GM21515 (cell line): ENCODE measurements around the gene CCDC182.

Experiments
- ATAC-seq: cut with Tn5 transposase; IDR thresholded peaks from one replicate; pipeline ENCODE4 v1.9.1; 2021; ENCODE audit not compliant: unreplicated experiment

Gene CCDC182

DNA sequence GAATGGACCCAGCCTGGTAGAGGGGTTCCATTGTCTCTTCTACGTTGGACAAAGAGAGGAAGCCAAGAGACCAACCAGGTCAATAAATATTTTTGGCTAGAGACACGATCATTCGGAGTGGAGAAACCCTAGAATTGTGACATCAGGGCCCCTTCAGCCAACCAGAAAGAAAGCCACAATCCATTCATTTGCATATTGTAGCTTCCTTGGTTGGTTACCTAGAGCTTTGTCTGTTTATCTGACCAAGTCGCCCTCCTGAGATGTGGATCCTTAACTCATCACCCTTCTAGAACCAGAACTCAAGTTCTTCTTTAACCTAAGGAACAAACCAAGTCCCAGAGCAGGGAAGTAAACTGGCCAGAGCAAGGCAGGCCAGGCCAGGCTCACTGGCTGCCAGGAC is at the start of gene CCDC182:
Gene CCDC182 (minus strand): TSS at position 58 of the 400 bp plus-strand sequence. CDS start 27 bp downstream, at position 31.
- ATAC-seq = no peak

DNA sequence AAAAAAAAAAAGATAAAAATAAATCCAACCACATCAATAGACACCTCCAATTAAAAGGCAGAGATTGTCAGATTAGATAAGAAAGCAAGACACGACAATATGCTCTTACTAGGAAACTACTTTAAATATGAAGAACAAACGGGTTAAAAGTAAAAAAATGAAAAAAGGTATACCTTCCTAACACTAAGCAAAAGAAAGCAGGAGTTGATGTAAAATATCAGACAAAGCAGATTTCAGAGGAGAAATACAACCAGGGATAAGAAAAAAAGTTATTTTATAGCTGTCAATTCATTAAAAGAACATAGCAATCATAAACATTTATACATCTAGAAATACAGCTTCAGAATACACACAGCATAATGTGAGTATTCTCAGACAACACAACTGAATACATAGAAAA is 49.7 kb upstream of the CCDC182 start:
- no peak for ATAC-seq

DNA sequence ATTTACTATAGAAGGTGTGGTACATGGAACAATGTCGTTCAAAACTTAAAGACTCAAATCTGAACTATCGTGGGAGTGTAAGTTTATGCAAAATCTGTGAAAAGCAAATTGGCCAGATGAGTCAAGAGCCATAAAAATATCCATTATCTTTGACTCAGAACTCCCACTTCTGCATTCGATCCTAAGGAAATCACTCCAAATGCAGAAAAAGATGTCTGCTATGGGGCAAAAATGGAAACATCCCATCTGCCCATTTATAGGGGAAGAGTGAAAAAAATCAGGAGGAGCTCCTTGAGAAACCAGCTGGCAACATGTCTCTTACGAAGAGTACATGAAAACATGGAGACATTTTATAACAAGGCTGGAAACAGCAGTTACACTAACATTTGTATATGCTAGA is 43.6 kb upstream of the CCDC182 start:
- no peak for ATAC-seq

DNA sequence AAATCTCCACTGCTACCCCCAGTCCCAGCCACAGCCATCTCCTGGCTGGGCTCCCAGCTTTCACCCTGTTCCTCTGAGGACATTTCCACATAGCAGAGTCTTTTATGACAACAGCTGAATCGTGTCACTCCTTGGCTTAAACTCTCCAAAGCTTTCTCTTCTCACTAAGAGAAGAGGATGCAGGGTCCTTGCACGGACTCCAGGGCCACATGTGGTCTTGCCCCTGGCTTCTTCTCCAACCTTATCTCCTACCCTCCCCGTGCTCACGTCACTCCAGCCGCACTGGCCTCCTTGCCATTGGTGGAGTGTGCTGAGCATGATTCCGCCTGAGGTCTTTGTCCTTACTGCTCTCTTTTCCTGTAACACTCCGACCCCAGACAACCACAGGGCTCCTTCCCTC is 39.9 kb upstream of the CCDC182 start:
- no peak for ATAC-seq

DNA sequence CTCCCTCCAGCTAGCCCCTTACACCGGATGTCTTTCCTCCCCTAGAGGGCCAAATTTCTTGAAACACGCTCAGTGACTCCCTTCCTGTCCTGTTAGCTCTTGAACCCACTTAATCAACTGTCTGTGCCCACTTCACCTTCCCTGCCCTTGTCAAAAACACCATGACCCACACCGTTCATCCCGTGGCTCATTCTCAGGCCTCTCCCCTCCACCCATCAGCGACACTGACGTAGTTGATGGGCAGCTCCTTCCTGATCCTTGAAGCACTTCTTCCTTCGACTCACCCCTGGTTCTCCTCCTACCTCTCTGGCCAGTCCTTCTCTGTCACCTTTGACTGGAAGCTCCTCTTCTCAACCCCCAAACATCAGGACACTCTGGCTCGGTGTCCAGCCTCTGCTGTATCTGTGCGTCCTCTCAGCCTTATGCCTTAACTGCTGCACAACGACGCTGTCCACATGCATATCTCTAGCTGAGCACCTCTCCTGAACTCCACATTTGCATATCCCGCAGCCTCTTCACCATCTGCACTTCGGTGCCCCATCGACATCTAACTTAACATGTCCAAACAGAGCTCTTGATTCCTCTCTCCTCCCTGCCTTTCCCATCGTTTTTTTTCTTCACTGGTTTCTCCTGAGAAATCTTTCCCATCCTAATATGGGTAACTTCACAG is 39.3 kb upstream of the CCDC182 start:
- no peak for ATAC-seq

DNA sequence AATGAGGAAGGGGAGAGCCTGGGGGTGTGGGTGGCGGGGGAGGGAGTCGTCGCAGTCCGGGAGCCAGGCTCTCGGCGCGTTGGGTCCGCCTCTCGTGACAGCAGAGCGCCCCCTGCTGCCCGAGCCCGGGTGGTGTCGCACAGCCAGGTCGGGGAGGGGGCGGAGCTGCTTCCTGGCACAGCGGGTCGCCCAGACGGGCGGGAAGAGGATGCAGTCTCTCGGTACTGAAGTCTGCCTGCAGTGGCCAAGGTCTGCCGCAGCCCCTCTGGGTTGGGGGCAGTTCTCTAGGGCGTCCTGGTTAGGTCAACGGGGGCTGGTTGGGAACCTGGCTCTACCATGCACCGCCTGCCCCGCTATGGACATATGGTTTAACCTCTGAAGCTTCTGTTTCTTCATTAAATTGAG is 38.2 kb upstream of the CCDC182 start:
- no peak for ATAC-seq

DNA sequence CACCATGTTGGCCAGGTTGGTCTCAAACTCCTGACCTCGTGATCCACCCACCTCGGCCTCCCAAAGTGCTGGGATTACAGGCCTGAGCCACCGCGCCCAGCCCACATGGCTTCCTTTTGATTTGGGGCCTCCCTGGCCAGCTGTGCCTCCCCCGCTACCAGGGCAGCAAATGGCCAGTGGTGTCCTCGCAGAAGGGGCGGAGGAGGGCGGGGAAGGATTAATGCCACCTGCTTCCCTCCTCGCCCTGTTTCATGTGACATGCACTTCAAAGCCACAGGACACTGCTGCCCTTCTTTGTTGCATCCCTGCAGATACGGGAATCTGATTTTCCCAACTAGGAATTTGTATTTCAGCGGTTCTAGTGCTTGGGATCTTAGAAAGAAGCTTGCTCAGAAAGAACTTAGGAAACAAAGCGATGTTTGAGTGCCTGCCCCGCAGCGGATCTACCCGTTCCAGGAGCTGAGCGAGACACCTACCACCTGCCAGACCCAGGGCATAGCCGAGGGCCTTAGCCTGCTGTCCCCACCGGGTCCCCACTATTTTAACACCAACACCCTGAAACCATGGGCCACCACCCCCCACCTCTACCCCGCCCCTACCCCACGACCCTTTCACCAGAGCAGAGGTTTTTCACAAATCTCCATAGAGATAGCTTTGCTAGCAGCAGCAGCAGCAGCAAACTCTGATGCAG is 37.7 kb upstream of the CCDC182 start:
- ATAC-seq = no peak

DNA sequence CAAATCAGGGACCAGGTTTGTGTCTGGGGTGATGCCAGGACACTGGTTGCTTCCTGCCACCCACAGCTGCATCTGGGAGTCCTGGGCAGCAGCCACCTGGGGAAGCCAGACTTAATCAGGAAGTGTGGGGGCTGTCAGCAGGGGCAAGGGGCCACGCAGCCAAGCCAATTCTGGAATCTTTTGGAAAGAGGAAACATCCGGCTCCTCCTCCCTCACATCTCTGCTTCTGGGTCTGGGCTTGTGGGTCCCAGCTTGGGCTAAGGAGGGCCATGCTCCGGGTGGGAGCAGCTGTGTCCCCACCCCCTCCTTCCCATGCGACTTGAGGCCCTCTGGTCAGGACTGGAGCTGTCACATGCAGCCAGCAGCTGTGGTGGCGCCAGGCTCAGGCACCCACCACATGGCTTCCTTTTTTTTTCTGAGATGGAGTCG is 37.0 kb upstream of the CCDC182 start:
- ATAC-seq = no peak

DNA sequence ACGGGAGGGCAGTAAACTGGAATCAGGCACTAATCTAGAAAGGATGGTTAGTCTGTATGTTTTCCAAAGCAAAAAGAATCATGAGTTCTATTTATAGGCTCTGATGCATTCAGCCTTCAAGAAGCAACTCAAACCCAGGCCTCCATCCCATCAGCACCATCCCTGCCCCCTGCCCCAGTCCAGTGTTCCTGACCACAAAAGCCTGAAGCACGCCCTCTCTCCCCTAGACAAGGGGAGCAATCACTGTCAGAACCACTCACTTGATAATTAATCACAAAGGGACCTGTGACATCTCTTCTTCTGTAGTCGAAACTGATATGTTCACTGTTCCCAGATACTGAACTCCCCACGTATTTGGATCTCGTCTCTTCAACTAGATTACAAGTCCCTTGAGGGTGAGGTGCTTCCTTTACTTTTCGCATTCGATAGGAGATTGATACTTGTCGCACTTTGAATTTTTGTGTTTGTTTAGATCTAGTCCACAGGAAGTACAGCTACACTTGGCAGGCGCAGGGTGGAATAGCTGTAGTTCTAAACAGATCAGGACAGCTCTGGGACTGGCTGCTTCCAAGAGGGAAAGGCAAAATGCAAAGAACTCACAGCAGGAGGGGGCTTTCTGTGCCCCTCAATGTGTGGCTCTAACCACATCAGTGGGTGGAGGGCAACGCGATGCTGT is 36.4 kb upstream of the CCDC182 start:
- ATAC-seq = no peak

DNA sequence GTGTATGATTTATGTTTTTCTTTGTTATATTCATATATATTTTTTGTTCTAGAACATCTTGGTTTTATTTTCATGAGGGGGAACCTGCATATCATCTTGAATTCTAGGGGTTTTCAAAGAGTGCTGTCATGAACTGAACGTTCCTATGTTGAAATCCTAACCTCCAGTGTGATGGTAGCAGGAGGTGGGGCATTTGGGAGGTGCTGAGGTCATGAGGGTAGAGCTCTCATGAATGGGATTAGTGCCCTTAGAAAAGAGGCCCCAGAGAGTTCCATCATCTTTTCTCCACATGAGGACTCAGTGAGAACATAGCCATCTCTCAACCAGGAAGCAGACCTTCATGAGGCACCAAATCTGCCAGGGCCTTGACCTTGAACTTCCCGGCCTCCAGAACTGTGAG is 34.6 kb upstream of the CCDC182 start:
- no peak for ATAC-seq

DNA sequence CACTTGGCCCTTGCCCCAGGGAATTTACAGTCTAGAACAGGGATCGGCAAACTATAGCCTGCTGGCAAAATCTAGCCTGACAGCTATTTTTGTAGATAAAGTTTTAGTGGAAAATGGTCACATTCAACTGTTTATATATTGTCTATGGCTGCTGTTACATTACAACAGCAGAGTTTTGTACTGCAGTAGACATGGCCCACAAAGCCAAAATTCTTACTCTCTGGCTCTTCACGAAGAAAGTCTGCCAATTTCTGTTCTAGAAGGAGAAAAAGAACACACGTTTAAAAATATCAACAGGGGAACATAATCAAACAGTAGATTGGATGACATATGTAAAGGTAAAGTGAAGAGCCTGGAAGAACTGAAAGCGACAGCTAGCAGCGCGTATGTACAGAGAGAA is 33.2 kb upstream of the CCDC182 start:
- no peak for ATAC-seq

DNA sequence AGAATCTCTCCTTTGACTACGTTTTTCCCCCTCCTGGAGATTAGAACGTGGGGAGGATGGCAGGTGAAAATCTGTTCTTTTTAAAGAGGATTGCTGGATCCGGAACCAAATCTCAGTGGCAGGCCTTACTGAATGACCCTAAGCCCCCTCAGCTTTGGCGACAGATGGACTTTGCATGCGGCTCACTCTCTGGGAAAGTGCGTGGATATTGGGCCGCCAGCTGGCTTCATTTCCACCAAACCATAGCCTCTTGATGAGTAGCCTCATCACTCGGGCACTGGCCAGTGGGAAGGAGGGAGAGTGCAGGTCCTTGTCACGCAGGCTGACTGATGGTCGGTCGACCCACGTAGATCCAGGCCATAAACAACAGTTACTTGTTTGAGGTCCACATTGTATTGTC is 31.3 kb upstream of the CCDC182 start:
- no peak for ATAC-seq

DNA sequence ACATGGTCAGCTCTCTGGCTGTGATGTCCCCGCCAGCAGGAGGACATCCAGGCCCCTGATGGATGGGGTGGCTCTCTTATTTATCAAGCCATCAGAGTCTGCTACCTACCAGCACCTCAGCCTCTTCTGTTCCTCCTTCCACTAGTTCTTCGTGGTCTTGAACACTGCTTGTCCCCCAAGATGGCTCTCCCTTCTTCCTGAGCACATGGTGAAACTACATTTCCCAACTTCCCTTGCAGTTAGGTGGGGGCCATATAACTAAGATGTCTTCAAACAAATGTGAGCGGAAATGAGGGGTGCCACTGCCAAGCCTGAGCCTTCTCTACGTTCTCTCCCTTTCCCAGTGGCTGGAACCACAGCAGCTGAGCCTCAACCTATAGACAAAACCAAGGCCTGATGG is 29.8 kb upstream of the CCDC182 start:
- no peak for ATAC-seq

DNA sequence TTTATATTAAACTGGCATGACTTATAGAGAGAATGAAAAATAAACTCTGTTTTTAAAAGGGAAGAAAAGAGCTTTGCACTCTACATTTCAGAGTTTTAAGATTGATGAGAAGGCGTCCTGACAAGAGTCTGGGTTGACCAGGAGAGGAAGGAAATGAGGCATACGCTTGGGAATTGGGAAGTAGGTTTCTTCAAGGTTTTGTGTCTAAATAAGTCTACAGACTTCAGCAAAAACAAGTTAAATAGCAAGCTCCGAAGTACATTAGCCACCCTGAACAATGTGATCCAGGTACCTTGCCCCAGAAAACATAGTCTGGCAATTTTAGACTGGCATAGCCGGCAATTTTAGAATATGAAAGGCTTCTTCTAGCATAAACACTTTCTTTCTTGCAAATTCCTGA is 28.5 kb upstream of the CCDC182 start:
- no peak for ATAC-seq

DNA sequence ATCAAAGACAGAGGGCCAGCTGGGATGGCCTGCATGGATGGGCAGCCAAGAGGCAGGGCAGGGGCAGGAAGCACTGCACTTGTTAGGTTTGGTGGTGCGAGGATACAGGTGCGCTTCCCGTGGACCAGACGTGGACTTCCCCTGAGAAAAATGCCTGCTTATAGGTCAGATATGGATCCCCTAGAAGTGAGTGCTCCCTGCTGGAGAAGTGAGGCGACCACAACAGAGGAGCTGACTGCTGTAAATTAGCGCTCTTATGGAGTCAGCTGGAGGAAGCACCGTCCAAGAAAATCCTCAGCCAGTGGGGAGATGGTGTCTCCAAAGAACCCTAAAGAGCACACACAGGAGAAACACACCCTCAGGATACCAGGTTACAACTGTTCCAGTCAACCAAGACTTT is 27.7 kb upstream of the CCDC182 start:
- no peak for ATAC-seq

DNA sequence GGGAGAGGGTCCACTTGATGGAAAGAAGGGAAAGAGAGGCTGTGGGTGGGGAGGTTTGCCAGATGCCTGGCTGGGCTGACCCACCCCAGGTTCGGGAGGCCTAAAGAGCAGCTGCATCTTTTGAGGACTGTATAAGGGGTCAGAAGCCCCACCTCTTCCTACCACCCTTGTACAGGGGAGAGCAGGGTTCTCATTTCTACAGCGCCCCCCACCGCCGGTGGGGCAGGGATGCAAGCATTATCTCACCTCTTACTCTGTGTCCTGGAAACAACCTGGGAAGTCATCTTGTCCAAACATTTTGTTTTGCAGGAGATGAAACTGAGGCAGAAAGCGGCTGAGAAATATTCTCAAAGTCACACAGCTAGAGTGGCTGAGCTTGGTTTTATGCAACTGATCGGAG is 22.5 kb upstream of the CCDC182 start:
- ATAC-seq = no peak

DNA sequence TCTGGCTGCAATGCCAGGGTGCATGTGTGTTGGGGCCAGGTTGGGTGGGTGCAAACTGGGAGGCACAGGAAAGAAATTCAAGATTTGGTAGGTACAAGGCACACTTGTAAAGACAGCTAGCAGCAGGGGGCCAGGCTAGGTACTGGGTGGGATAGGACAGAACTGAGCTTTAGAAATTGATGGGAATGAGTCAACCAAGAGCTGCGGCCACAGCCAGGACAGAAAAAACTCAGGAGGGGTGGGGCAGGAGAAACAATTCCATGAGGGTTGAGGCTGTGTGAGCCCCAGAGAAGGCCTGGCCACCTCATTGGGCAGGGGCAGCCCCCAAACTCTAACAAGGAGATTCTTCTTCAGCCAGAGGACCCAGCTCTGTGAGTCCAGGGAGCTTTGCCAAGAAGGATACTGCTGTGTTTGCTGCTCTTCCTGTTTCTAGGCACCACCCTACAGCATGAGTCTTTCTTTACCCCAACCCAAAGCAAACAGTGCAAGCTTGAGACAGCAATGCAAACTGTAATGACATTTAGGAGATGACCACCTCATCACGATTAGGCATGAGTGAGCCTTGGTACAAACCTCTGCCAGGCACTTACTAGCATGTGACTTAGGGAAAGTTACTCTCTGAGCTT is 21.3 kb upstream of the CCDC182 start:
- ATAC-seq = no peak

DNA sequence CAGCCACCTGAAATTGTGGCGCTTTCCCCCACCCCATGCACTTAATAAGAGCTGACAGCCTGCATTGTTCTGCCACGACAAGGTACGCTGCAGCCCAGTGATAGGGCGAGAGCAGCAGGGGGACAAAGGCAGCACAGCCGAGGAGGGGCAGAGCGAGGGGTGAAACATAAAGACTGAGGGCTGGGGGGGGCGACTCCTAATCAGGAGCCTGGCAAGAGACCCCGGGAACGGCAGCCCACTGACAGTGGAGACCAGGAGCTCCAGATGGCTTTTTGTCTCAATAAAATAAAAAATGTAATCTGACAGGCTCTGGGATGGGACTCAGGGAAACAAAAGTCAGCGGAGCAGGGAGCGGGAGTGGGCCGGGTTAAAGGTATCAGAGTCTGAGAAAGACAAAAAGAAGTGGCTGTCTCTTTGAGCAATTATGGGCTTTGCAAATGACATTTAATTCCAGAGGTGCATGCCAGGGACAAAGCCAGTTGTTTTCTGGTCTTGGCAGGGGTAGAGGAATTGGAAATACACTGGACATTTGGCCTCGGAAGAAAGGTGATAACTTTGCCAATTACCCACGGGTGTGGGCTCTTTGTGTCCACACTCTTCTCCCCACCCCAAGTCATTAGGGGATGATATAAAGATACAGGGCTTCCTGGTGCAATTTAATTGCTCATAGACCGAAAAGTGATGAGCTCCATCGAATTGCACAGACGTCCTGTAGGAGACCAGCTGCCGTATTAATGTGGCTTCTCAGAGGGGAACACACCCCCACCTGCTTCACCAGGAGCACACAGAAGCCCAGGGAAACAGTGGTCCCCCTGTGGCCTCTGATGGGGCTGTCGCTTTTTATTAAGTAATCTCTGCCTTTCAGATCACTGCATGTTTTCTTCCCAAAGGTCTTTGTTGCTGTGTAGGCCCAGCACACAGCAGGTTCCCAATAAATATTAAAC is 17.6 kb upstream of the CCDC182 start:
- no peak for ATAC-seq

DNA sequence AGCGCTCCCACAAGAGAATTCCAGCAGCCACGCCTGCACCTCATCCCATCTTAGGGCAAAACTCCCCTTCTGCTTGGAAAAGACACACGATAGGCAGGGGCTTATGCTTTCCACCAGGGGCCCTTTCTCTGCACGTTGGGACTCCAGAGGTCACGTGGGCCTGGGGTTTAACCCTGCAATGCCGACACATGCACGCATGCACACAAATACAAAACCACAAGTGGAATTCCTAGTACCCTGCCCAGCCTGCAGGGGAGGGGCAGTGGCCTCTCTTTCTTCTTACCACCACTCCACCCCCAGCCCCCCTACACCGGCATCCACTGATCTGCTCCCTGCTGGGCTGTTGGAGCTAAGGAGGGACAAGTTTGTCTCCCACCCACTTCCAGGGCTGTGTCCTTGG is 16.8 kb upstream of the CCDC182 start:
- no peak for ATAC-seq

DNA sequence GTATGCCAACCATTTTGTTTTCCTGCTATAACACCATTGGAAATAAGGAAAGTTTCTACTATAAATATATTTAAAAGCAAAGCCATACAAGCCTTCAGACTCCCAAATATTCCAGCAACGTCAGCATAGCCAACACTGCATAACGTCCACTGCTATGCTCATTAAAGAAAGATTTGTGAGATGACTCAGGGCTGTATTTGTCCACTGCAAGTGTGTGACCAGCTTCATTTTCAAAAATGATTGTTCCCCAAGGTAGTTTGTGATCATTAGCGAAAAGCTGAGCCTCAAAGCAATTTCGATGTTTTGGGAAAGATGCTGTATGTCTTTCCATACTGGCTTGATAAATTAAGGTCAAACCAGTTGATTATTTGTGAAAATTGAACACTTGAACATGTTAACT is 14.9 kb upstream of the CCDC182 start:
- no peak for ATAC-seq

DNA sequence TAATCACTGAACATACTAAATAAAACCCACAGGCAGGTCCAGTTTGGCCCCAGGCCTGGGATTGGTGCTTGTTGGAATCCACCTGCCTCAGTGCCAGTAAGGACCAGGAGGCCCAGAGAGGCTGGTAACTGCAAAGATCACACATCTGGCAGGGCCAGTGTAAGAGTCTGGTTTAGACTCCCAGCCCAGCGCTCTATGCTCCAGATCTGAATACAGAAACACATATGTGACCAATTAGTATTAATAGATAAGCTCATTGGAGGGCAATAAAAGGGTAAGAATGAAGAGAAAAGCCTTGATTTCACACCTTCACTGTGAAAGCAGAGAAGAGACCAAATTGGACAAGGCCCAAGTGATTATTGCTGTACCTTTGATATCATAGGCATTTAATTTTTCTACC is 13.6 kb upstream of the CCDC182 start:
- no peak for ATAC-seq
